GM10266 (cell line): ENCODE measurements around the gene ARHGEF26.

Experiments used
- DNase-seq: peaks from one replicate; pipeline ENCODE4 v3.0.0; 2012; ENCODE audit errors: extremely low spot score
- CTCF ChIP-seq: IDR thresholded peaks from 2 replicates; pipeline ENCODE4 v1.5.1; 2012; ENCODE audit warnings: mild to moderate bottlenecking, low read depth; ENCODE audit not compliant: control insufficient read depth, insufficient read depth; ENCODE audit errors: missing control alignments

ARHGEF26 gene

DNA sequence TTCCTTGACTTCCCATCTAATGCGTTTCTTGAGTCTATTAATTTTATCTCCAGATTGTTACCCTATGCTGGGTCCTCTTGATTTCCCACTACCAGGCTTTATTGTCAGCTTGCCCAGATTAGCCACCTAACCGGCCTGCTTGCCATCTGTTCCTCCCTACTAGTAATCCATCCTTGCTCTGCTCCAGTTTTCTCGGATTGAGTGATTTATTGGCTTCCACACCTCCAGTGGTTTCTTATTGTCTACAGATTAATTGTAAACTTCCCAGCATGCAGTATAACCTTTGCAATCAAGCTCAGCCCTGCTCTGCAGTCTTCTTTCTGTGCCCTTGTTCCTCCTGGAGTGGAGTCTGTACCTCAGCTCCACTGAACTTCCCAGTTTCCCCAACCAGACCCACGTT is 63.4 kb downstream of the ARHGEF26 start:
- no peak for TF ChIP-seq CTCF
- DNase-seq = no peak

GRCh38 chr3:154188437-154188836 is 67.2 kb downstream of the ARHGEF26 start:
- DNase-seq = no peak
- TF ChIP-seq CTCF = no peak

DNA sequence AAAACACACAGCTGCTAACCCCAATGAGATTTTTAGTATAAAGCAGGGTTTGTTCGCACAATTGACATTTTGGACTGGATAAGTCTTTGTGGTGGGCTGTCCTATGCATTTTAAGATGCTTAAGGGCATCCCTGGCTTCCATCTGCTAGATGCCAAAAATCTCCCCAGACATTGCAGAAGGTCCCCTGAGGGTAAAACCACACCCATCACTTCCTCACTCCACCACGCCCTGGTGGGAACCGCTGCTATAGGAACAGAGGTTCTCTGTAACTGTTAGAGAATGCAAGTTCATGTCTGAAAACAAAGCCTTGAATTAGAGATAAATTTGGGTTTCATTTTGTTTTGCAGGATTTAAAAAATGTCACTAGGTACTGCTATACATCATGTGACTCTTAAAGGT is 67.7 kb downstream of the ARHGEF26 start:
- no peak for TF ChIP-seq CTCF
- no peak for DNase-seq

- DNase-seq = no peak
- TF ChIP-seq CTCF = no peak
Measured at GRCh38 chr3:154191520-154191919, 70.3 kb downstream of the ARHGEF26 start.

GRCh38 chr3:154192225-154192624 is 71.0 kb downstream of the ARHGEF26 start:
- TF ChIP-seq CTCF = no peak
- DNase-seq = no peak

DNA sequence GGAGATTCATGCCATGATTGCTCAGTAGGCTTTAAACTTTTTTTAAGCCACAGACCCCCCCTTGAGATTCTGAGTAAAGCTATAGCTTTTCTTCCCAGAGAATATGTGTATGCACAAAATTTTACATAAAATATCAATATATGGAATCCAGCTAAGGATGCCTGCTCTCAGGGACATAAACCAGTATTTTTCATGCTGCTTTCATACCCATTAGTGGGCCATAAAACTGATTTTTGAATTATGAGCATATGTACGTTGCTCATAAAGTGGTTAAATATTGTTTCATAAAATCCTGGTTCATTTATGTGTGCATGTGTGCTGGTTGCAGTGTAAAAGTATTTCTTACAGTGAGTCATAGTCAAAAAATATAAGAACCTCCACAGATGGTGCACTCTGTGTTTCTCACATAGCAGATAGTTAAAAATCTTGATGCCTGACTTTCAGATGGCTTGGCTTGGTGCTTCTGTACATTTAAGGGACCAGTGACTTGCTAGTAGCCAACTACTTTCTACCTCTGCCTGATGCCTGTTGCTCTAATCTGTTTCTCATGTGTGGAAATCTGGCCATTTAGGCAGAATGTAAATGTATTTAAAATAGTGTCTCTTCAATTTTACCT is 71.9 kb downstream of the ARHGEF26 start:
- no peak for DNase-seq
- no peak for TF ChIP-seq CTCF

DNA sequence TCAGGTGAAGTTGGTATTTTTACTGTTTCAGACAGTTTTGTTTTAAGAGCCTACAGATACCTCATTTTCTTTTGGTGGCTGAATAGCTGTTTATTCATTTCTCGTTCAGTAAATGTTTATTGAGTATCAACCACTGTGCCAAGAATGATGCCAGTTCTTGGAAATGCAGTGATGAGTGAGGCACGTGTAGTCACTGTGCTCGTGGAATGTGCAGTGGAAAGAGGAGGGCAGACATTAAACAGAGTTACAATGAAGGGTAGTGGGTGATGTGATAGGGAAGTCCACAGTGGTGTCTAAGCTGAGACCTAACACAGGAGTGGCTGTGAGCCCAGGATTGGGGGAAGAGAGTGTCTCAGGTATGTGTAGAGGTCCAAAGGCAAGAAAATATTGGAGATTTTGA is 73.7 kb downstream of the ARHGEF26 start:
- DNase-seq = no peak
- TF ChIP-seq CTCF = no peak
